GM12875 (cell line): ENCODE measurements around the gene EMB.
"Not testable (repeated sequence)": the region's sequence is repeated elsewhere in the genome, so short reads cannot be mapped to it uniquely, and the experiment has no call there.

Source experiments
- H3K4me3 ChIP-seq: one replicate; pipeline ENCODE4 v1.5.1; 2011; ENCODE audit warnings: low read depth, low read length, control low read depth
- TF ChIP-seq, protein P1 (sequence below): IDR thresholded peaks from 2 replicates; pipeline ENCODE4 v1.5.1; 2011; ENCODE audit warnings: low read depth, mild to moderate bottlenecking, control low read depth, inconsistent platforms, low read length, moderate library complexity, borderline replicate concordance; ENCODE audit not compliant: insufficient read depth

EMB gene, protein sequence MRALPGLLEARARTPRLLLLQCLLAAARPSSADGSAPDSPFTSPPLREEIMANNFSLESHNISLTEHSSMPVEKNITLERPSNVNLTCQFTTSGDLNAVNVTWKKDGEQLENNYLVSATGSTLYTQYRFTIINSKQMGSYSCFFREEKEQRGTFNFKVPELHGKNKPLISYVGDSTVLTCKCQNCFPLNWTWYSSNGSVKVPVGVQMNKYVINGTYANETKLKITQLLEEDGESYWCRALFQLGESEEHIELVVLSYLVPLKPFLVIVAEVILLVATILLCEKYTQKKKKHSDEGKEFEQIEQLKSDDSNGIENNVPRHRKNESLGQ

DNA sequence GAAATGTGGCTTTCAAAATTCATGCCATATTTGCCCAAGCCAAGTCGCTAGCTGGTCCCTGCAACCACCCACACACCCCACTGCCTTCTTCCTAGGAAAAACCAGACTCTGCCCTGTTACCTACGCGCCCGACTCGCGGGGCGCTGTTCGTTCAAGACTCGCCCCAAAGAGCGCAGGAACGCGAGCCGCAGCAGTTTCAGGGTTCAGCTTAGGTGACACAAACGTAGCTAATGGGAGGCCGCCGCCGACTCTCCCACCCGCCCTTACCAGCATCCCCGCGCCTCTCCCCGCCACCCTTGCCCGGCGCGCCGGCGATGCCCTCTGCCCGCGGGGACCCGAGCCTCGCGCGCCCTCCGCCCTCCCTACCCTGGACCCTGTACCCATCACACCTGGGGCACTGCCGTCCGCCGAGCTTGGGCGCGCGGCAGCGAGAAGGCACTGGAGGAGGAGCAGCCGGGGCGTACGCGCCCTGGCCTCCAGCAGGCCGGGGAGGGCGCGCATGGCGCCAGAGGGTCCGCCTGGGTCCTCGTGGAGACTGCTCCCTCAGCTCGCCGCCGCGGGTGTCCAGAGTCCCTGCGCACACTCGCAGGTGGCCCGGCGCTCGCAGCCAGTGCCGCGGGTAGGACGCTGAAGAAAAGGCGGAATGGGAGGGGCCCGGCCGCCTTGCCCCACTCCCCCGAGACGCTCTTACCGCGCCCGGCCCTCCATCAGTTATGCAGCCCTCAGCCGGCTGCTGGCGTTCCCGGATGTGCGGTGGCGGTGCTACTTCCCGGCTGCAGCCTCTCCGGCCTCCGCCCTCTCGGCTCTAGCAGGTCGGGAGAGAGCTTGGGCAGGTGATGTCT, at the start of gene EMB:
Gene EMB (minus strand): TSS at position 638 of the 842 bp plus-strand sequence. CDS start 137 bp downstream, at position 501.
- TF ChIP-seq, protein P1, sequence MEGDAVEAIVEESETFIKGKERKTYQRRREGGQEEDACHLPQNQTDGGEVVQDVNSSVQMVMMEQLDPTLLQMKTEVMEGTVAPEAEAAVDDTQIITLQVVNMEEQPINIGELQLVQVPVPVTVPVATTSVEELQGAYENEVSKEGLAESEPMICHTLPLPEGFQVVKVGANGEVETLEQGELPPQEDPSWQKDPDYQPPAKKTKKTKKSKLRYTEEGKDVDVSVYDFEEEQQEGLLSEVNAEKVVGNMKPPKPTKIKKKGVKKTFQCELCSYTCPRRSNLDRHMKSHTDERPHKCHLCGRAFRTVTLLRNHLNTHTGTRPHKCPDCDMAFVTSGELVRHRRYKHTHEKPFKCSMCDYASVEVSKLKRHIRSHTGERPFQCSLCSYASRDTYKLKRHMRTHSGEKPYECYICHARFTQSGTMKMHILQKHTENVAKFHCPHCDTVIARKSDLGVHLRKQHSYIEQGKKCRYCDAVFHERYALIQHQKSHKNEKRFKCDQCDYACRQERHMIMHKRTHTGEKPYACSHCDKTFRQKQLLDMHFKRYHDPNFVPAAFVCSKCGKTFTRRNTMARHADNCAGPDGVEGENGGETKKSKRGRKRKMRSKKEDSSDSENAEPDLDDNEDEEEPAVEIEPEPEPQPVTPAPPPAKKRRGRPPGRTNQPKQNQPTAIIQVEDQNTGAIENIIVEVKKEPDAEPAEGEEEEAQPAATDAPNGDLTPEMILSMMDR: peak; percentile 53
- H3K4me3 ChIP-seq: peak within 1 kb of the TSS; percentile 90

DNA sequence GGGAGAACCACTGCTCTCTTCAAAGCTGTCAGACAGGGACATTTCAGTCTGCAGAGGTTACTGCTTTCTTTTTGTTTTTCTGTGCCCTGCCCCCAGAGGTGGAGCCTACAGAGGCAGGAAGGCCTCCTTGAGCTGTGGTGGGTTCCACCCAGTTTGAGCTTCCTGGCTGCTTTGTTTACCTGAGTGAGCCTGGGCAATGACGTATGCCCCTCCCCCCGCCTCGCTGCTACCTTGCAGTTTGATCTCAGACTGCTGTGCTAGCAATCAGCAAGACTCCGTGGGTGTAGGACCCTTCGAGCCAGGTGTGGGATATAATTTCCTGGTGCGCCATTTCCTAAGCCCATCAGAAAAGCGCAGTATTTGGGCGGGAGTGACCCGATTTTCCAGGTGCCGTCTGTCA, 48.4 kb upstream of the EMB start:
- H3K4me3 ChIP-seq: not testable (repeated sequence)

DNA sequence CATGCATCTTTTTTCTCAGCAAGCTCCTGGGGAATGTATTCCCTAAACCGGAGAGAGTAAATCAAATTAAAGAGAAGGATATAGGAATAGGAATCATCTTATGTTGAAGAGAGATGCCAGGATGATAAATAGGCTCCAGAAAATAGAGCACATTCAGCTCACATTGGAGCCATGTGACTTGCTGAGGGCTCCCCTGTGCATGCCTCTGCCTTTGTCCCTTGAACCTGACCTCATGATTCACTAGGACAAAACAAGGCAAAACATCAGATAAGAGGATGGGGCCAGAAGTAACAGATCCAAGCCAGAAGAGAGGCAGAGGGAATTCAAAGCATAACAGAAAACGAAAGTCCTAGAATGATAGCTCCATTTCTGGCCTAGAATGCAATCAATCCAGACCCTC, 37.7 kb upstream of the EMB start:
- not testable (repeated sequence) for H3K4me3 ChIP-seq

DNA sequence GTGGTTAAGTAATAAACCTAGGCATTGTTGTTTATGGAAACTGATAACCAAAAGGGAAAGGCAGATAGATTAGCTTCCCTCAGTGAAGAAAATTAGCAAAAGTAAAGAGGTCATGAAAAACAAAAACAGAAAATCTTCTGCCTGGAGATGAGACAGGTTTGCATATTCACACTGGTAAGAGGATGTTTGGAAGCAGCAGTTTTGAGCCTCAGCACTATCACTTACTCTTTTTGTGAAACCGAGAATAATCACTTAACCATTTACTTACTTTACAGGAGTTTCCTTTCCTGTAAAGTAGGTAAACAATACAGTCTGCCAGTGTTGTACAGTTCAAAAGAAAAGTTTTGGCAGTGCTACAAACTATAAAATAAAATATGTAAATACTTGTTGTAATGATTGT, 35.5 kb upstream of the EMB start:
- H3K4me3 ChIP-seq: no peak overlapping the region
- TF ChIP-seq, protein P1: no peak

DNA sequence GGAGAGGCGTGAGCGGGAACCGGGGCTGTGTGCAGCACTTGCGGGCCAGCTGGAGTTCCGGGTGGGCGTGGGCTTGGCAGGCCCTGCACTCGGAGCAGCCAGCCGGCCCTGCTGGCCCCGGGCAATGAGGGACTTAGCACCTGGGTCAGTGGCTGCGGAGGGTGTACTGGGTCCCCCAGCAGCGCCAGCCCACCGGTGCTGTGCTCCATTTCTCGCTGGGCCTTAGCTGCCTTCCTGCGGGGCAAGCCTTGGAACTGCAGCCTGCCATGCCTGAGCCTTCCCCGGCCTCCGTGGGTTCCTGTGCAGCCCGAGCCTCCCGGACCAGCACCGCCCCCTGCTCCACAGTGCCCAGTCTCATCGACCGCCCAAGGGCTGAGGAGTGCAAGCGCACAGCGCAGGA, 23.9 kb upstream of the EMB start:
- H3K4me3 ChIP-seq: not testable (repeated sequence)

DNA sequence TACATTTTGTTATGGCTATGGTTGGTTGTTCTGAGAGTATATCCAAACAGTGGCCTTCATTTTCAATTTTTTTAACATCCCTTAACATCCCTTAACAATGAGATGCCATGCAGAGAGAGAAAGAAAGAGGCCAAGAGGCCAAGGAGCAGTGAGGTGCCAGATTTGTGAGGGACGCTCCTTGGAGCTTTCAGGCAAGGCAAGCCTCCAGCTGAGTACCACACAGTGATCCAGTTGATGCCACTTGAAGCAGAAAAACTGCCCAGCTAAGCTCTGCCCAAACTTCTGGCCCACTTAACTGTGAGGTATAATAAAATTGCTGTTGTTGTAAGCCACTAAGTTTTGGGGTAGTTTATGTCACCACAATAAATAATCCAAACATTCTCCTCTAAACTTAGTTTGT, 22.6 kb upstream of the EMB start:
- no peak overlapping the region for H3K4me3 ChIP-seq
- TF ChIP-seq, protein P1: no peak

DNA sequence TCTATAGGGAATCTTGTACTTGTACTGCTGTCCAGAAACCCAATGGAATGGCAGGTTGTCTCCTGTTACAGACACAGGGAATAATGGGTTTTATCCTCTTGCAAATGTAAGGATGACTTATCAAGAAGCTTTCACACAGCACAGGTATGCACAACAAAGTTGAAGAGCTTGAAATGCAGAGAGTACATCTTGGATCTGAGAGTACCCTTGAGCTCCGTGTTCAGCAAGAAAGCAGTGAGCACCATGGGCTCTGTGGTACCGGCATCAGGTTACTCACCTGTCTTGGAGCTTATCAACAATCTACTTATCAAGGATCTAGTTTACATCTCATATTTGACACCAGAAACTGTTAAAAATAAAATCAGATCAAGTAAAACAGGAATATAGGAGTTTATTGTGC, 22.0 kb upstream of the EMB start:
- TF ChIP-seq, protein P1: no peak
- H3K4me3 ChIP-seq: no peak overlapping the region

DNA sequence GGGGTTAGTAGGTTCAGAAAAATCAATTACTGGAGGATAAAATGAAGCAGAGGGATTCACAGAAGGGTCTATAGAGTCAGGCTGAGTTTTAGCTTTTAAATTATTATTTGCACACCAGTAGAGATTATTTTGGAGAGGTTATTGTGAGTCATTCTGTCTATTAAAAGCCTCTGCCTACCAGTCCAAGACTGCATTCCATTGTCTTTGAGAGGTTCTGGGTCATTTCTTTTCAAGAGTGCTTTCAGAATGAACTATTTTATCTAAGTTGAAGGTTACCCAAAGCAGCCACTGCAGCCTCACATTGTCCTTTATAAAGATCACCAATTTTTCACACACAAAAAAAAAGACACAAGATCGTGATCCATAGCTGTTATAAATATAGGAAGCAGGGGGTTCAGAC, 21.5 kb upstream of the EMB start:
- not testable (repeated sequence) for H3K4me3 ChIP-seq

DNA sequence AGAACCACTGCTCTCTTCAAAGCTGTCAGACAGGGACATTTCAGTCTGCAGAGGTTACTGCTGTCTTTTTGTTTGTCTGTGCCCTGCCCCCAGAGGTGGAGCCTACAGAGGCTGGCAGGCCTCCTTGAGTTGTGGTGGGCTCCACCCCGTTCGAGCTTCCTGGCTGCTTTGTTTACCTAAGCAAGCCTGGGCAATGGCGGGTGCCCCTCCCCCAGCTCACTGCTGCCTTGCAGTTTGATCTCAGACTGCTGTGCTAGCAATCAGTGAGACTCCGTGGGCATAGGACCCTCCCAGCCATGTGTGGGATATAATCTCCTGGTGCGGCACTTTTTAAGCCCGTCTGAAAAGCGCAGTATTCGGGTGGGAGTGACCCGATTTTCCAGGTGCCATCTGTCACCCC, 17.3 kb upstream of the EMB start:
- not testable (repeated sequence) for H3K4me3 ChIP-seq

DNA sequence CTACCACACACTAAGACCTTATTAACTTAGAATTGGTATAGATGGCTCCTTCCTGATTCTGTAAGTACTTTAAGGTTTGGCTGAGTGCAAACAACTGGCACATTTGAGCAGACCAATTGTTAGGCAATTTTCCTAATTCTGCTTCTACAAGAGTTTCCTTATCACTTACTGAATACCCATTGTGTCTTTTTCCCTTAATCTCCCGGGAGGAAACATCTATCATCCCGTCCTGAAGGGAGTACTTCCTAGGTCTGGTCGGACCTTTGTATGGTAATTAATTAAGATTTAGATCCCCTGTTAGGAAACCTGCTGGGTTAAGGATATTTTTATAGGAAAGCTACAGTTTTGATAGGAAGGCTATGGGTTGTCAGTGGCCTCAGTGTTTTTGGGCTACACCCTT, 8.2 kb upstream of the EMB start:
- not testable (repeated sequence) for H3K4me3 ChIP-seq
